SK-N-SH (cell line): ENCODE measurements around the gene PRKCI. TPM values are rescaled to one million over a fixed set of nuclear protein-coding genes. Genes with fewer than 3 reads are reported as not detected.

Source experiments
- CTCF ChIA-PET: fragments of 300-600, 350-600 bp; formaldehyde crosslinking; extraction: SDS; loops from one replicate; lab custom pipeline; 2021; lab: Yijun Ruan, JAX
- POLR2A ChIA-PET: fragments of 350-600 bp; sonication (Branson Sonifier 250); formaldehyde crosslinking; extraction: SDS; loops from one replicate; lab custom pipeline; 2020; ENCODE audit warnings: antibody characterized with exemption, inconsistent platforms; lab: Yijun Ruan, JAX
- DNase-seq: peaks from one replicate; pipeline ENCODE4 v3.0.0; 2012
- H2AFZ ChIP-seq: fragments of 200-600 bp; sonication (generic); 2 replicates; pipeline ENCODE4 v1.8.1; 2016; ENCODE audit warnings: antibody characterized with exemption, mild to moderate bottlenecking, low read depth
- H3F3A ChIP-seq: fragments of 200-600 bp; sonication (generic); replicated peaks from 2 replicates; pipeline ENCODE3; 2016; ENCODE audit warnings: antibody characterized with exemption, mild to moderate bottlenecking; ENCODE audit not compliant: insufficient read depth
- H3K27ac ChIP-seq, 2 experiments: fragments of 200-500 bp in 1 of 2; fragments of 200-600 bp in 1 of 2; sonication (Bioruptor generic) in 1 of 2; sonication (generic), shearing (Covaris generic) in 1 of 2; 2 replicates each; pipeline versions ENCODE4 v1.5.1 to v1.6.1; 2014 to 2016; ENCODE audit warnings: low read depth in 2 of 2, inconsistent platforms in 1 of 2, low read length in 1 of 2, mild to moderate bottlenecking in 1 of 2, mixed read lengths in 1 of 2
- H3K27me3 ChIP-seq: fragments of 200-600 bp; sonication (generic), shearing (Covaris generic); 2 replicates; pipeline ENCODE4 v1.6.1; 2016; ENCODE audit warnings: mixed run types; ENCODE audit not compliant: insufficient read depth
- H3K36me3 ChIP-seq, 2 experiments: fragments of 200-500 bp in 1 of 2; fragments of 200-600 bp in 1 of 2; sonication (Bioruptor generic) in 1 of 2; sonication (generic) in 1 of 2; replicated peaks in 1 of 2; 2 replicates each; pipeline versions ENCODE3 to v1.5.1; 2014 to 2016; ENCODE audit warnings: low read length in 1 of 2, mild to moderate bottlenecking in 1 of 2; ENCODE audit not compliant: insufficient read depth in 2 of 2, control insufficient read depth in 1 of 2
- H3K4me1 ChIP-seq, 2 experiments: fragments of 200-500 bp in 1 of 2; fragments of 200-600 bp in 1 of 2; sonication (Bioruptor generic) in 1 of 2; sonication (generic), shearing (Covaris generic) in 1 of 2; 2 replicates each; pipeline versions ENCODE4 v1.5.1 to v1.6.1; 2014 to 2016; ENCODE audit warnings: low read depth in 1 of 2, low read length in 1 of 2, mixed run types in 1 of 2; ENCODE audit not compliant: insufficient read depth in 2 of 2, control insufficient read depth in 1 of 2
- H3K4me2 ChIP-seq: fragments of 200-600 bp; sonication (generic), shearing (Covaris generic); 2 replicates; pipeline ENCODE4 v1.6.1; 2017; ENCODE audit warnings: mixed run types
- H3K4me3 ChIP-seq, 2 experiments: fragments of 200-500 bp in 1 of 2; fragments of 200-600 bp in 1 of 2; sonication (Bioruptor generic) in 1 of 2; sonication (generic), shearing (Covaris generic) in 1 of 2; 2 replicates each; pipeline versions ENCODE4 v1.5.1 to v1.8.1; 2014 to 2016; ENCODE audit warnings: low read depth in 2 of 2, inconsistent platforms in 1 of 2, low read length in 1 of 2, mild to moderate bottlenecking in 1 of 2, mixed read lengths in 1 of 2, moderate library complexity in 1 of 2
- H3K79me2 ChIP-seq: fragments of 200-600 bp; sonication (generic); 2 replicates; pipeline ENCODE4 v1.8.1; 2017; ENCODE audit warnings: mild to moderate bottlenecking; ENCODE audit not compliant: insufficient read depth
- H3K9ac ChIP-seq: fragments of 200-600 bp; sonication (generic); 2 replicates; pipeline ENCODE4 v1.6.1; 2017; ENCODE audit warnings: mixed run types
- H3K9me2 ChIP-seq: fragments of 200-600 bp; sonication (generic); 2 replicates; pipeline ENCODE4 v1.6.1; 2017; ENCODE audit warnings: mixed run types
- H3K9me3 ChIP-seq: fragments of 200-600 bp; sonication (generic); 2 replicates; pipeline ENCODE4 v1.6.1; 2017; ENCODE audit warnings: mixed run types, mild to moderate bottlenecking, moderate library complexity
- H4K20me1 ChIP-seq: fragments of 200-600 bp; sonication (generic); 2 replicates; pipeline ENCODE4 v1.6.1; 2017; ENCODE audit warnings: mild to moderate bottlenecking, mixed run types; ENCODE audit not compliant: insufficient read depth
- ELF1 ChIP-seq: IDR thresholded peaks from 2 replicates; pipeline ENCODE4 v1.4.0; 2012
- EP300 ChIP-seq, 2 experiments: IDR thresholded peaks; 2 replicates each; pipeline versions ENCODE4 v1.4.0 to v1.6.1; 2012; ENCODE audit warnings: borderline replicate concordance in 1 of 2, low read depth in 1 of 2, low read length in 1 of 2
- EZH2phosphoT487 ChIP-seq: fragments of 200-600 bp; sonication (generic); IDR thresholded peaks from 2 replicates; pipeline ENCODE4 v1.6.1; 2017; ENCODE audit warnings: low read depth, mixed run types, mild to moderate bottlenecking, antibody characterized with exemption, moderate library complexity, borderline replicate concordance
- FOSL2 ChIP-seq: IDR thresholded peaks from 2 replicates; pipeline ENCODE4 v1.4.0; 2012; ENCODE audit warnings: low read depth, mild to moderate bottlenecking, moderate library complexity, borderline replicate concordance
- IRF3 ChIP-seq: fragments of 150-350 bp; IDR thresholded peaks from 2 replicates; pipeline ENCODE4 v1.6.1; 2016; ENCODE audit warnings: mild to moderate bottlenecking, low read depth, low read length
- JUND ChIP-seq: IDR thresholded peaks from 2 replicates; pipeline ENCODE4 v1.4.0; 2012
- NFIC ChIP-seq: IDR thresholded peaks from 2 replicates; pipeline ENCODE4 v1.4.0; 2012; ENCODE audit warnings: borderline replicate concordance
- NRF1 ChIP-seq: IDR thresholded peaks from 2 replicates; pipeline ENCODE4 v1.6.1; 2012; ENCODE audit warnings: low read depth, mild to moderate bottlenecking, low read length
- PBX3 ChIP-seq: IDR thresholded peaks from 2 replicates; pipeline ENCODE4; 2012
- POLR2AphosphoS5 ChIP-seq: IDR thresholded peaks from 2 replicates; pipeline ENCODE4 v1.6.1; 2012; ENCODE audit warnings: low read depth, low read length
- RCOR1 ChIP-seq: fragments of 150-350 bp; IDR thresholded peaks from 2 replicates; pipeline ENCODE4 v1.6.1; 2017; ENCODE audit warnings: antibody characterized with exemption, low read length
- REST ChIP-seq: IDR thresholded peaks from 2 replicates; pipeline ENCODE4 v1.6.1; 2012; ENCODE audit warnings: mild to moderate bottlenecking, low read depth, low read length, moderate library complexity
- RFX5 ChIP-seq: IDR thresholded peaks from 2 replicates; pipeline ENCODE4 v1.6.1; 2012; ENCODE audit warnings: mild to moderate bottlenecking, improper control_type of control experiment, low read length
- RXRA ChIP-seq: IDR thresholded peaks from 2 replicates; pipeline ENCODE4 v1.4.0; 2012; ENCODE audit warnings: low read depth, mild to moderate bottlenecking, borderline replicate concordance
- SIN3A ChIP-seq: IDR thresholded peaks from 2 replicates; pipeline ENCODE4 v1.6.1; 2012; ENCODE audit warnings: low read depth, mild to moderate bottlenecking, low read length, moderate library complexity, borderline replicate concordance
- SMC3 ChIP-seq: IDR thresholded peaks from 2 replicates; pipeline ENCODE4 v1.6.1; 2012; ENCODE audit warnings: low read depth, low read length, improper control_type of control experiment
- TCF12 ChIP-seq: IDR thresholded peaks from 2 replicates; pipeline ENCODE4 v1.4.0; 2012
- USF1 ChIP-seq: IDR thresholded peaks from 2 replicates; pipeline ENCODE4 v1.4.0; 2012; ENCODE audit warnings: low read depth, borderline replicate concordance
- YY1 ChIP-seq: IDR thresholded peaks from 2 replicates; pipeline ENCODE4 v1.4.0; 2012; ENCODE audit warnings: low read depth, mild to moderate bottlenecking
- WGBS: methylation state at CpG from one replicate; pipeline ENCODE4 v1.1.6; 2017; ENCODE audit warnings: low lambda C conversion rate; 5-methylcytosine and 5-hydroxymethylcytosine counted together
- polyA plus RNA-seq, 3 experiments: library from polyadenylated mRNA; depleted of rRNA; stranded (reverse); fragments of >200 nt; gene quantifications; 2 replicates each; pipeline ENCODE4 v1.2.3, GENCODE V29; 2012

PRKCI gene
- polyA plus RNA-seq, 1 of the 3 experiments (the other 2 are of a cell fraction) = 10.1 TPM

- TF ChIP-seq EP300 (IDR thresholded peaks at IDR 0.05; ENCODE audit: borderline replicate concordance in 1 of 2, low read depth in 1 of 2, low read length in 1 of 2) (no peak), RXRA (no peak), FOSL2 (no peak)
These were observed 18.2 kb upstream of the PRKCI start (continued) for GRCh38 chr3:170204023-170204472.

- 93% methylated on average over 10 of the region's 10 CpGs for WGBS
- POLR2A ChIA-PET = no interaction called here
- CTCF ChIA-PET = no interaction called here
These were observed 17.7 kb upstream of the PRKCI start for GRCh38 chr3:170204509-170204908.

More at GRCh38 chr3:170204509-170204908, 17.7 kb upstream of the PRKCI start:
- Histone ChIP-seq H3K27ac (no peak overlapping the region), H3K79me2 (no peaks in the 10 kb centered on the region), H3K9me3 (no peaks in the 10 kb centered on the region)
- TF ChIP-seq ELF1 = no peak
- no peak for TF ChIP-seq POLR2AphosphoS5
- no peak for TF ChIP-seq SIN3A
- TF ChIP-seq FOSL2 = no peak
- no peak for TF ChIP-seq PBX3
- TF ChIP-seq IRF3 = no peak
- TF ChIP-seq NRF1 = no peak
- TF ChIP-seq RCOR1 = no peak
- no peak for TF ChIP-seq RFX5
- TF ChIP-seq YY1 = no peak
- TF ChIP-seq TCF12 = no peak
- no peak for TF ChIP-seq USF1
- TF ChIP-seq SMC3 = no peak
- TF ChIP-seq NFIC = no peak
- TF ChIP-seq REST = no peak
- TF ChIP-seq JUND = no peak
- no peak for TF ChIP-seq EZH2phosphoT487
- TF ChIP-seq, all 33 proteins: peak for 0
- Histone ChIP-seq H3K27me3 (no peaks in the 10 kb centered on the region), H3F3A (no peaks in the 10 kb centered on the region), H3K9me2 (no peaks in the 10 kb centered on the region), H3K36me3 (no peaks in the 10 kb centered on the region), H3K4me3 (no peak overlapping the region), H3K4me2 (no peak overlapping the region), H2AFZ (no peak overlapping the region), H3K4me1 (no peaks in the 10 kb centered on the region), H3K9ac (no peak overlapping the region), H4K20me1 (no peaks in the 10 kb centered on the region)
- DNase-seq = no peak
